HG03521 (cell line): ENCODE data around the gene TIMELESS.
"Not testable (repeated sequence)": the region's sequence is repeated elsewhere in the genome, so short reads cannot be mapped to it uniquely, and the experiment has no call there.

Source experiments
- ATAC-seq: cut with Tn5 transposase; IDR thresholded peaks from one replicate; pipeline ENCODE4 v1.9.1; 2021; ENCODE audit warnings: mild to moderate bottlenecking, moderate library complexity; ENCODE audit not compliant: unreplicated experiment

Gene TIMELESS

GRCh38 chr12:56448860-56449621 is at the start of gene TIMELESS:
TSS of gene TIMELESS (minus strand) at chr12:56449426. CDS start at chr12:56434170, 15,256 bp downstream.
- peak; percentile 95 for ATAC-seq

DNA sequence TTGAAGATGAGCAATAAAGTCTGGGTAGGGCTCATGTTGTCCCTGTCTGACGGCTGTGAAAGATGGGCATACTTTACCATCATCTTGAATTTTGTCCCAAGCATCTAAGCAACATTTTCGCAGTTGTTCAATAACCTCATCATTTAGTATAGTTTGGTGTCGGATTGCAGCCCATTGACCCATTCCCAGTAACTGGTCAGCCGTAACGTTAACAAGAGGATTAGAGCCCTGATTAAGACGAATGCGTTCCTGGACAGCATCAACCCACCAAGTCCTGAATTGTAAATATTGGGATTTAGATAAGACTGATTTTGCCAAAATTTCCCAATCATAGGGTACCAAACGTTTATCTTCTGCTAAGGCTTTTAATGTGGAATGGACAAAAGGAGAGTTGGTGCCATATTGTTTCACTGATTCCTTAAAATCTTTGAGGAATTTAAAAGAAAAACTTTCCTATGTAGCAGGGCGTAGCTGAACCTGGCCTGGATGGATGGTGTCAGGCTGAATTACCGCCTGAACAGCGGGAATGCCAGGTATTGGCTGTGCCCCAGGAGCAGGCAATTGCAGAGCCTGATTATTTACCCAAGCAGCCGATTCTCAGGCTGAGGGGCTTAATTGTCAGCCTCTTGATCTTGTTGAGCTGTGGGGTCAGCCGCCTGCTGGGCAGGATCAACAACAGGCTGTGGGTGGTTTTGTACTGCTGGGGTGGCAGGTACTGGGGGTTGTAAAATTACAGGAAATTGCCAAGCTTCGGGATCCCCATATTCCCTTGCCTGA is 49.1 kb upstream of the TIMELESS start:
- ATAC-seq, result not testable (repeated sequence)

- ATAC-seq, result not testable (repeated sequence)
These were observed 47.5 kb upstream of the TIMELESS start for GRCh38 chr12:56496704-56497103.

DNA sequence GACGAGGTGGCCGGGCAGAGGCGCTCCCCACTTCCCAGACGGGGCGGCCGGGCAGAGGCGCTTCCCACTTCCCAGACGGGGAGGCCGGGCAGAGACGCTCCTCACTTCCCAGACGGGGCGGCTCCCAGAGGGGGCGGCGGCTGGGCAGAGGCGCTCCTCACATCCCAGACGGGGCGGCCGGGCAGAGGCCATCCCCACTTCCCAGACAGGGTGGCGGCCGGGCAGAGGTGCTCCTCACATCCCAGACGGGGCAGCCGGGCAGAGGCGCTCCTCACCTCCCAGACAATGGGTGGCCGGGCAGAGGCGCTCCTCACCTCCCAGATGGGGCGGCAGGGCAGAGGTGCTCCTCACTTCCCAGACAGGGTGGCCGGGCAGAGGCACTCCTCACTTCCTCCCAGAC is 45.3 kb upstream of the TIMELESS start:
- not testable (repeated sequence) for ATAC-seq

GRCh38 chr12:56494106-56494415 is 44.8 kb upstream of the TIMELESS start:
- ATAC-seq, result not testable (repeated sequence)

- not testable (repeated sequence) for ATAC-seq
These were observed 44.3 kb upstream of the TIMELESS start for GRCh38 chr12:56493409-56494105.

DNA sequence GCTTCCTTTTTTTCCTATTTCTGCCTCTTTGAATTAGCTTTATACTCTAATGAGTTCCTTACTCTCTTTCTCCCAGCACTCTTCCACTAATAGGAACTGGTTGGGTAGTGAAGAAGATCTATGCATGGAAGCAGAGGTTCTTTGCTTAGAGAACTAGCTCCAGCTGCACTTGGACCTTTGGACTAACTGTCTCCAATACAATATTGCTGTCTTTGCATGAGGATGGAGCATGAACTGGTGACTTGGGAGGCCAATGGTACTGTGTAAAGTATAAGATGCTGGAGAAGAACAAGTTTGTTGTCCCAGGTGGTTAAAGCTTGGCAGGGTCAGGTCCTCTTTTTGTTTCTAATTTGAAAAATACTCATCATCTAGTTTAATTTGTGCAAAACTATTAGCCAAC is 41.1 kb upstream of the TIMELESS start:
- ATAC-seq, result no peak

DNA sequence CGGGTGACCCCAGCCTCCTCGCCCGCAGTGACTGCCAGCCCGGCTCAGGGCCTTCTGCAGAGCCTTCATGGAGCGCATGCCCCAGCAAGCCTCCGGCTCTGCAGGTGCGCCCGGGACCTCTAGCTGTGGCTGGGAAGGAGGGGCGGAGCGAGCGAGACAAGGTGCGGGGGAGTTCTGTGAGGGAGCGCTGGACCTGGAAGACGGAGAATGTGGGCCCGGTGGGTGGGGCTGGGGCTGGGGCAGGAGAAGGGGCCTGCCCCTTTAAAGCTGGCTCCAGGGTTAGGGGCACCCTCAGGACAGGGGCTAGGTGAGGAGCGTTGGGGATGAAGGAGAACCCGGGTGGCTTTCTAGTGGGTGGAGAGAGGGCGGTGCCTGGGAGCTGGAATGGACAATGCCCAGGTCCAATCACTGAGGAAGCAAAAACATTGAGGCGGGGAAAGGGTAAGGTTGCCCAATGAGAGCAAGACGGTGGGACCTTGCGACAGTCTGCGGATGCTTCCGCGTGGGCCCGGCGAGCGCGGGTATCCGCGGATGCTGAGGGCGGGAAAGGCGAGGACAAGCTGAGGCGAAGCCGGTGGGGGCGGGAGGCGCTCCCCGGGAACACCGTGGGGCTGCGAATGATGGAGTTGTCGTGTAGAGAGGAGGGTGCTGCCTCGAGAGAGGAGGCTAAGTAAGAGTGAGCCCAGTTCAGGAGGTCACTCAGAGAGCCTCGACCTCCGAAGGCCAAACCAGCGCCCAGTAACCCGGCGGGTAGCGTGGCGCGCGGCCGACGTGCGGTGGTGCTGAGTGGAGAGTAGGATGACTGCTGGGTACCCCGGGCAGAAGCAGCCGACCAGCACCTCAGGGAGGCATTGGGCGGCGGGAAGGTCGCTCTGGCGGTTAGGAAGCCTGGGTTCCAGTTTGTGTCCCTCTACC is 39.1 kb upstream of the TIMELESS start, which contains the start of gene GLS2:
Gene GLS2, minus strand, starts transcription at position 121 of the 915 bp plus-strand sequence. Its CDS starts 43 bp downstream, at position 78.
- peak; percentile 84 for ATAC-seq

GRCh38 chr12:56487448-56488040 is 38.3 kb upstream of the TIMELESS start:
- peak; percentile 33 for ATAC-seq

DNA sequence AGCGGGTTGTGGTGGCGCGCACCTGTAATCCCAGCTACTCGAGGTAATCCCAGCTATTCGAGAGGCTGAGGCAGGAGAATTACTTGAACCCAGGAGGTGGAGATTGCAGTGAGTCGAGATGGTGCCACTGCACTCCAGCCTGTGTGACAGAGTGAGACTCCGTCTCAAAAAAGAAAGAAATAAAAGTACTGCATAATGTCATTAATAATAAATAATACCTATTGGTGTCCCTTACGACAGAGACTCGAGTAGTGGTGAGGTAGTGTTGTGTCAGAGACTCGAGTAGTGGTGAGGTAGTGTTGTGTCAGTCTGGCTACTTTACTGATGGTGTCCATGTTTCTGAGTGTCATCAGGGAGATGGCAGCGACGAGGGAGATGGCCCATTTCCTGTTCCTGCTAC is 37.5 kb upstream of the TIMELESS start:
- no peak for ATAC-seq

DNA sequence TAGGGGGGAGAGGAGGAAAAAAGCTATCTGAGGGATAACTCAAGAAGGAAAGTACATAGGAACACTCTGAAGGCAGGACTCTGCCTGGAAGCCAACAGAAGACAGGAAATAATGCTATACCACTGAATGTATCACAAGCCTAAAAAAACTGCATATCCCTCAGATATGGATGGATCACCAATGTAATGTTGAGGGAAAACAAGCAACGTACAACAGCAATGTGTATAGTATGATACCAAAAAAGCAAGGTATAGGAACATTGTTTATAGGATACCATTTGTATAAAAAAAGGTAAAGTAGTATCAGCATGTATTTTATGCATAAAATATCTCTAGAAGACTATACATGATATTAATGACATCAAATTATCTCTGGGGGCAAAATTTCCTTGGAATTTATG is 35.3 kb upstream of the TIMELESS start:
- no peak for ATAC-seq

- no peak for ATAC-seq
These were observed 30.4 kb upstream of the TIMELESS start for GRCh38 chr12:56479625-56480024.

DNA sequence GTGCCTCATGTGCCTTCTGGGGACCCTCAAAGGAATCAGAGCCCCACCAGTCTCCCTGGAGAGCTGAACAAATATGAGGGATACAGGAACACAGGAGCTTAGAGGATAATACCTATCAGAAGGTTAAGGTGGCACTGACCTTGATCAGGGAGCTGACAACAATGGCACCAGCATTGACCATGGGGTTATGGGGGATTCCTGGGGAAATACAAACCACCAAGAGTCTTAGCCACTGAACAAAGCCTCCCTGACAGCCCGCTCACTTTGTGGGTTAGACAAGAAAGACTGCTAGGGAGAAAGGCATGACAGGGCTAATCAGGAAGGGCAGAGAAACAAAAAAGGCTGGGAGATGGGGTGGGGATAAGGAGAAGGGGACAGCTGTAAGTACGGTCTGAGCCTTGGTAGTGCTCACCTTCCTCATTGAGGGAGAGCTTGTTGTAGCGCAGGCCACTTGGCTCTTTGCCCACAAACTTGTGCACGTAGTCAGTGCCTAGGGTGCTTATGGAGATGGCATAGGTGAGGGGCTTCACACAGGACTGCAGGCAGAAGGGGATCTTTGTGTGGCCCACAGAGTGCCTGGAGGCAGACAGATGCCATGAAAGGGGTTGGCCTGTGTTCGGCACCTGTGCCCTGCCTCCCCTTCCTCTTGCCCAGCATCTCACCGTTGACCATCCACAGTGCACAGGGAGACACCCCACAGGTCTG is 28.4 kb upstream of the TIMELESS start:
- ATAC-seq, result no peak

DNA sequence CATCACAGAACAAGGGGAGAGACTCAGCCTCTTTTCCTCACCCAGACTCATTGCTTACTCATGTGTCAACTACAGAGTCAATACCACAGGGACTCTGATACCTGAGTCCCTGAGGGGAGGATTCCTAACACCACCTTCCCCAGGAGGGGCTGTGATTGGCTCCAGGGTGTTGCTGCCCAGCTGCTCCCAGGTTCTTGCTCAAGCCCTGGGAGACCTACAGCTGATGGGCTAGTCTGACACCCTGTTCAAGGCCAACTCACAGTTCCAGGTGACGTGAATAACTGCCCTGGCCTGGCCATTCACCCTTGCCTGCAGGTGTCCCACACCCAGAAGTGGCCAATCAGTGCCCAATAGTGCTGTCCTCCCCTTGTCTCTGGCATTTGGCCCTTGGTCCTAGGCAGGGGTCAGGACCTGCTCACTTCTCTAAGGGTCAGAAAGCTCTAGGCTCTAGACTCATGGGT is 27.8 kb upstream of the TIMELESS start:
- no peak for ATAC-seq

DNA sequence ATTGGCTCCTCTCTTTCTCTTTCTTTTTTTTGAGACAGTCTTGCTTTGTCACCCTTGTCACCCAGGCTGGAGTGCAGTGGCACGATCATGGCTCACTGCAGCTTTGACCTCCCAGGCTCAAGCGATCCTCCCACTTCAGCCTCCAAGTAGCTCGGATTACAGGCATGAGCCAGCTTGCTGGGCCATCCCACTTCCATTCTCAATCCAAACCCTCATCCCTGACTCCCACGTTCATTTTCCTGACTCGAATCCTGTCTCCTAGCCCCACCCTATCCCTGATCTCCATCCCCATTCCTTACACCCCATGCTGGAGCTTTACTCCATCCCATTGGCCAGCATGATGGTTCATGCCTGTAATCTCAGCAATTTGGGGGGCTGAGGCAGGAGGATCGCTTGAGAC is 26.9 kb upstream of the TIMELESS start:
- no peak for ATAC-seq

GRCh38 chr12:56474389-56474788 is 25.2 kb upstream of the TIMELESS start:
- ATAC-seq, result no peak

- no peak for ATAC-seq
These were observed 20.0 kb upstream of the TIMELESS start for GRCh38 chr12:56469007-56469930.
